HepG2 (cell line): Measurements from ENCODE around the gene DENND4A. TPM values are rescaled to one million over a fixed set of nuclear protein-coding genes. Genes with fewer than 3 reads are reported as not detected.

Experiments used
- ATAC-seq: fragments of 200-7000 bp; cut with Tn5 transposase; 3 replicates; pipeline ENCODE4 v1.9.1; 2020; ENCODE audit warnings: mild to moderate bottlenecking, moderate library complexity
- BruUV-seq: library from RNA; stranded (reverse); fragments of 400-500 nt; replicated peaks from 2 replicates; lab custom pipeline; 2021; lab: Mats Ljungman, UMichigan
- CTCF ChIA-PET: fragments of 300-600 bp; formaldehyde crosslinking; extraction: SDS; loops from one replicate; lab custom pipeline; 2021; ENCODE audit warnings: low total read pairs, inconsistent platforms, low intra/inter-chr PET ratio; lab: Yijun Ruan, JAX
- POLR2A ChIA-PET: fragments of 350-600 bp; sonication (Branson Sonifier 250); formaldehyde crosslinking; loops from one replicate; lab custom pipeline; 2020; ENCODE audit warnings: antibody characterized with exemption, inconsistent platforms; lab: Yijun Ruan, JAX
- DNase-seq: peaks from one replicate; pipeline ENCODE4 v3.0.0-alpha.2; 2015; ENCODE audit warnings: low spot score
- FAIRE-seq: peaks from 3 replicates; lab custom pipeline; 2011; peaks lifted over from hg19 to GRCh38; lab: Jason Lieb, UNC
- H2AFZ ChIP-seq: one replicate; pipeline ENCODE4 v1.6.1; 2011; ENCODE audit warnings: low read length, inconsistent platforms
- H3K27ac ChIP-seq: fragments of 300-600 bp; 3 replicates; pipeline ENCODE4 v1.8.0; 2011; ENCODE audit warnings: mixed run types, mild to moderate bottlenecking, mixed read lengths, low read length, inconsistent platforms; ENCODE audit not compliant: insufficient read depth; ENCODE audit errors: extremely low read length
- H3K27me3 ChIP-seq, 2 experiments: fragments of 200-600 bp in 1 of 2; 2 replicates in 1 of 2; 3 replicates in 1 of 2; pipeline versions ENCODE4 v1.6.0 to v1.8.0; 2011; ENCODE audit warnings: low read length in 2 of 2, mild to moderate bottlenecking in 2 of 2, moderate library complexity in 2 of 2, inconsistent platforms in 1 of 2; ENCODE audit not compliant: insufficient read depth in 2 of 2, control insufficient read depth in 1 of 2
- H3K36me3 ChIP-seq, 2 experiments: fragments of 200-600 bp in 1 of 2; replicated peaks in 1 of 2; 2 replicates in 1 of 2; 3 replicates in 1 of 2; pipeline versions ENCODE4 v1.5.1 to v1.8.0; 2011; ENCODE audit warnings: low read length in 2 of 2, inconsistent platforms in 1 of 2; ENCODE audit not compliant: insufficient read depth in 2 of 2, control insufficient read depth in 1 of 2
- H3K4me1 ChIP-seq: 2 replicates; pipeline ENCODE4 v1.5.1; 2012; ENCODE audit warnings: low read length, inconsistent platforms; ENCODE audit not compliant: insufficient read depth
- H3K4me2 ChIP-seq: 2 replicates; pipeline ENCODE4 v1.6.0; 2011; ENCODE audit warnings: low read depth, low read length, inconsistent platforms
- H3K4me3 ChIP-seq, 3 experiments: fragments of 200-600 bp in 1 of 3; sonication (generic), shearing (Covaris generic) in 1 of 3; replicated peaks in 1 of 3; 2 replicates each; pipeline ENCODE4 v1.5.1; 2011 to 2016; ENCODE audit warnings: low read length in 3 of 3, inconsistent platforms in 2 of 3, low read depth in 2 of 3, mild to moderate bottlenecking in 2 of 3, control low read depth in 1 of 3, mixed read lengths in 1 of 3; ENCODE audit not compliant: insufficient read depth in 1 of 3
- H3K79me2 ChIP-seq: one replicate; pipeline ENCODE4 v1.6.1; 2011; ENCODE audit warnings: low read length, inconsistent platforms; ENCODE audit not compliant: insufficient read depth
- H3K9ac ChIP-seq: 2 replicates; pipeline ENCODE4 v1.6.0; 2011; ENCODE audit warnings: mild to moderate bottlenecking, low read depth, low read length, inconsistent platforms; ENCODE audit not compliant: insufficient read depth
- H3K9me3 ChIP-seq: 2 replicates; pipeline ENCODE4 v1.5.1; 2012; ENCODE audit warnings: mild to moderate bottlenecking, low read length
- H4K20me1 ChIP-seq: 2 replicates; pipeline ENCODE4 v1.6.0; 2011; ENCODE audit warnings: inconsistent platforms, mild to moderate bottlenecking, low read length, moderate library complexity; ENCODE audit not compliant: insufficient read depth
- CREB1 ChIP-seq, 2 experiments: fragments of 450-650 bp in 1 of 2; IDR thresholded peaks; 2 replicates each; pipeline ENCODE4 v1.6.1; 2016 to 2017; ENCODE audit warnings: control low read depth in 1 of 2, mild to moderate bottlenecking in 1 of 2, missing compliant biosample characterization in 1 of 2, missing genetic modification characterization in 1 of 2
- FLYWCH1 ChIP-seq: sonication (generic); formaldehyde crosslinking; IDR thresholded peaks from 2 replicates; pipeline ENCODE4 v1.8.1; 2023; ENCODE audit warnings: mild to moderate bottlenecking, missing genetic modification reagents
- GZF1 ChIP-seq: sonication (generic); formaldehyde crosslinking; IDR thresholded peaks from 2 replicates; pipeline ENCODE4 v1.5.1; 2020; ENCODE audit warnings: mild to moderate bottlenecking, missing genetic modification reagents
- MAFK ChIP-seq, 2 experiments: IDR thresholded peaks in 1 of 2; conservative IDR thresholded peaks in 1 of 2; 2 replicates each; pipeline ENCODE4 v1.6.1; 2011; ENCODE audit warnings: improper control_type of control experiment in 2 of 2, low read length in 2 of 2
- PRDM4 ChIP-seq: sonication (generic); formaldehyde crosslinking; IDR thresholded peaks from 2 replicates; pipeline ENCODE4 v1.9.0; 2021; ENCODE audit warnings: missing genetic modification reagents, borderline replicate concordance
- ZBTB38 ChIP-seq: sonication (generic); formaldehyde crosslinking; IDR thresholded peaks from 2 replicates; pipeline ENCODE4 v1.5.1; 2020; ENCODE audit warnings: mild to moderate bottlenecking, missing genetic modification reagents
- ZNF136 ChIP-seq: sonication (generic); formaldehyde crosslinking; IDR thresholded peaks from 2 replicates; pipeline ENCODE4 v1.8.1; 2022; ENCODE audit warnings: low read depth, mild to moderate bottlenecking, moderate library complexity, missing genetic modification reagents
- ZNF329 ChIP-seq: sonication (generic); formaldehyde crosslinking; IDR thresholded peaks from 2 replicates; pipeline ENCODE4 v1.9.0; 2021; ENCODE audit warnings: low read depth, mild to moderate bottlenecking, missing genetic modification reagents
- ZUFSP ChIP-seq: sonication (generic); formaldehyde crosslinking; IDR thresholded peaks from 2 replicates; pipeline ENCODE4 v1.9.0; 2021; ENCODE audit warnings: missing genetic modification reagents, mild to moderate bottlenecking, borderline replicate concordance
- WGBS: methylation state at CpG from one replicate; pipeline ENCODE4 v1.1.6; 2017; ENCODE audit warnings: low lambda C conversion rate; 5-methylcytosine and 5-hydroxymethylcytosine counted together
- in situ Hi-C: cut with HindIII; loops from 2 replicates; pipeline ENCODE4 v1.10.0; 2017; ENCODE audit warnings: low pct_unique_long_range_greater_than_20kb; ENCODE audit not compliant: extremely low pct_ligation_motif_present
- intact Hi-C: fragments of 100-400 bp; cut with micrococcal nuclease; formaldehyde crosslinking; loops from one replicate; pipeline ENCODE4 v1.10.0; 2022; ENCODE audit not compliant: unreplicated experiment
- polyA plus RNA-seq, 8 experiments: library from polyadenylated mRNA; depleted of rRNA in 3 of 8; stranded (reverse) in 7 of 8; unstranded in 1 of 8; fragments of >200 nt; fragmentation: Illumina TruSeq in 4 of 8; extraction: Trizol in 4 of 8; gene quantifications; 2 replicates each; pipeline versions ENCODE4 v1.2.1 to v1.2.3, GENCODE V29; 2011 to 2016; ENCODE audit warnings: low read depth in 4 of 8, missing spikeins in 1 of 8, mixed read lengths in 1 of 8; ENCODE audit not compliant: insufficient read depth in 1 of 8
- total RNA-seq, 5 experiments: library from RNA; depleted of rRNA; stranded (reverse); fragments of >200 nt; fragmentation: Illumina TruSeq; extraction: Trizol; gene quantifications; 2 replicates each; pipeline ENCODE4 v1.2.3, GENCODE V29; 2016; ENCODE audit warnings: low read depth in 1 of 5

The DENND4A gene
- total and polyA plus RNA-seq, 2 of the 13 experiments (the other 11 are each of a cell fraction or from before 2014, with no cell fraction given): 13.2 to 18.6 TPM

- TF ChIP-seq CREB1 (IDR thresholded peaks at IDR 0.05) (no peak), CREB1 (CRISPR knock-in tag; IDR thresholded peaks at IDR 0.05) (no peak), FLYWCH1 (CRISPR knock-in tag) (no peak), GZF1 (CRISPR knock-in tag) (no peak), ZNF136 (CRISPR knock-in tag) (no peak), ZNF329 (CRISPR knock-in tag) (no peak), ZUFSP (CRISPR knock-in tag) (no peak), ZBTB38 (CRISPR knock-in tag) (no peak)
Measured at GRCh38 chr15:65629548-65629947, 162.5 kb downstream of the DENND4A start (continued).

- no peak for DNase-seq
- Histone ChIP-seq H3K27ac (no peak overlapping the region), H3K79me2 (no peaks in the 10 kb centered on the region), H3K9me3 (no peaks in the 10 kb centered on the region), H3K9ac (no peak overlapping the region), H2AFZ (no peak overlapping the region), H3K4me1 (peaks cover 22% of the 10 kb centered on the region), H3K4me3 (no peak overlapping the region), H3K36me3 (peaks cover 4 to 10% of the 10 kb centered on the region in 2 experiments; a peak in 4 of 5 replicates), H3K27me3 (no peaks in the 10 kb centered on the region; a peak in 1 of 5 replicates), H4K20me1 (no peaks in the 10 kb centered on the region), H3K4me2 (no peak overlapping the region)
- WGBS: 76% methylated on average over 4 of the region's 4 CpGs
- TF ChIP-seq PRDM4 (CRISPR knock-in tag) (no peak), MAFK (conservative IDR thresholded peaks at IDR 0.05 in 1 of 2, IDR thresholded peaks at IDR 0.05 in 1 of 2; ENCODE audit: low read length in 2 of 2) (peak; percentile 22 to 57; a peak in 2 of 4 replicates)
- BruUV-seq: no TSS peak
- POLR2A ChIA-PET: no interaction called here
- in situ Hi-C loops (loop anchor here (25.0 kb wide), 1 partner anchor 235 kb away; the partner anchor contains the start of gene RAB11A), intact Hi-C loops (no loop called here)
- no peak for FAIRE-seq
- ATAC-seq: no peak
- CTCF ChIA-PET: no interaction called here
Measured at GRCh38 chr15:65626856-65627255, 165.2 kb downstream of the DENND4A start.
